MM.1S (cell line): ENCODE data around the gene SETD2.

Experiments
- EZH2 ChIP-seq: fragments of 300-600 bp; sonication (generic); optimal IDR thresholded peaks from 2 replicates; pipeline ENCODE3; 2017; ENCODE audit warnings: low read depth, mild to moderate bottlenecking, antibody characterized with exemption, low read length, mixed read lengths
- EZH2phosphoT487 ChIP-seq: fragments of 300-600 bp; sonication (generic); IDR thresholded peaks from 2 replicates; pipeline ENCODE4 v1.6.1; 2018; ENCODE audit warnings: antibody characterized with exemption, low read length
- TF ChIP-seq, protein P1 (sequence below): fragments of 300-600 bp; sonication (generic); IDR thresholded peaks from 2 replicates; pipeline ENCODE4 v1.5.1; 2016; ENCODE audit warnings: antibody characterized with exemption, low read length, mixed read lengths

GRCh38 chr3:47014036-47014435 lies 149.9 kb downstream of the SETD2 start:
- TF ChIP-seq, protein P1, sequence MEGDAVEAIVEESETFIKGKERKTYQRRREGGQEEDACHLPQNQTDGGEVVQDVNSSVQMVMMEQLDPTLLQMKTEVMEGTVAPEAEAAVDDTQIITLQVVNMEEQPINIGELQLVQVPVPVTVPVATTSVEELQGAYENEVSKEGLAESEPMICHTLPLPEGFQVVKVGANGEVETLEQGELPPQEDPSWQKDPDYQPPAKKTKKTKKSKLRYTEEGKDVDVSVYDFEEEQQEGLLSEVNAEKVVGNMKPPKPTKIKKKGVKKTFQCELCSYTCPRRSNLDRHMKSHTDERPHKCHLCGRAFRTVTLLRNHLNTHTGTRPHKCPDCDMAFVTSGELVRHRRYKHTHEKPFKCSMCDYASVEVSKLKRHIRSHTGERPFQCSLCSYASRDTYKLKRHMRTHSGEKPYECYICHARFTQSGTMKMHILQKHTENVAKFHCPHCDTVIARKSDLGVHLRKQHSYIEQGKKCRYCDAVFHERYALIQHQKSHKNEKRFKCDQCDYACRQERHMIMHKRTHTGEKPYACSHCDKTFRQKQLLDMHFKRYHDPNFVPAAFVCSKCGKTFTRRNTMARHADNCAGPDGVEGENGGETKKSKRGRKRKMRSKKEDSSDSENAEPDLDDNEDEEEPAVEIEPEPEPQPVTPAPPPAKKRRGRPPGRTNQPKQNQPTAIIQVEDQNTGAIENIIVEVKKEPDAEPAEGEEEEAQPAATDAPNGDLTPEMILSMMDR = no peak
- TF ChIP-seq EZH2 = no peak
- TF ChIP-seq EZH2phosphoT487 = no peak
